Right atrium auricular region (tissue), 2 donors: ENCODE data around the gene ZNF804A. TPM values are rescaled to one million over a fixed set of nuclear protein-coding genes. Genes with fewer than 3 reads are reported as not detected.

ENCODE experiments used
- DNase-seq: peaks from one replicate; pipeline ENCODE4 v3.0.0-alpha.2; 2019; ENCODE audit warnings: low spot score
- H3K27ac ChIP-seq, 2 donors: fragments of 200-600 bp; sonication (generic); 1 replicate in 1 of 2; 2 replicates in 1 of 2; pipeline ENCODE4 v1.5.1; 2016 to 2019
- H3K27me3 ChIP-seq, 2 donors: fragments of 200-600 bp; sonication (generic); one replicate each; pipeline versions ENCODE4 v1.5.1 to v1.6.0; 2017 to 2019
- H3K36me3 ChIP-seq: fragments of 200-600 bp; sonication (generic); one replicate; pipeline ENCODE4 v1.5.1; 2016
- H3K4me1 ChIP-seq, 2 donors: fragments of 200-600 bp; sonication (generic); one replicate each; pipeline versions ENCODE4 v1.5.1 to v1.6.0; 2017 to 2019
- H3K4me3 ChIP-seq, 2 donors: fragments of 200-600 bp; sonication (generic); 1 replicate in 1 of 2; 2 replicates in 1 of 2; pipeline ENCODE4 v1.5.1; 2017 to 2019; ENCODE audit warnings: mild to moderate bottlenecking in 1 of 2, moderate library complexity in 1 of 2
- H3K9me3 ChIP-seq, 2 donors: fragments of 200-600 bp; sonication (generic); one replicate each; pipeline ENCODE4 v1.5.1; 2019
- total RNA-seq, 2 donors: library from RNA; depleted of rRNA; stranded (reverse); fragments of >200 nt; gene quantifications; one replicate each; pipeline ENCODE4 v1.1.0, GENCODE V29; 2016
- TF ChIP-seq, protein P1 (sequence below), 2 donors: fragments of 200-600 bp; sonication (generic); IDR thresholded peaks; one replicate each; pipeline ENCODE4 v1.5.1; 2019; ENCODE audit warnings: antibody characterized with exemption in 2 of 2

The ZNF804A gene
- total RNA-seq, 2 donors from 2014 or later, result not detected

- Histone ChIP-seq H3K36me3 (no peaks in the 10 kb centered on the region), H3K4me3 (no peak overlapping the region), H3K4me1 (no peaks in the 10 kb centered on the region), H3K27me3 (no peaks in the 10 kb centered on the region), H3K9me3 (no peaks in the 10 kb centered on the region), H3K27ac (no peak overlapping the region)
- TF ChIP-seq, protein P1, sequence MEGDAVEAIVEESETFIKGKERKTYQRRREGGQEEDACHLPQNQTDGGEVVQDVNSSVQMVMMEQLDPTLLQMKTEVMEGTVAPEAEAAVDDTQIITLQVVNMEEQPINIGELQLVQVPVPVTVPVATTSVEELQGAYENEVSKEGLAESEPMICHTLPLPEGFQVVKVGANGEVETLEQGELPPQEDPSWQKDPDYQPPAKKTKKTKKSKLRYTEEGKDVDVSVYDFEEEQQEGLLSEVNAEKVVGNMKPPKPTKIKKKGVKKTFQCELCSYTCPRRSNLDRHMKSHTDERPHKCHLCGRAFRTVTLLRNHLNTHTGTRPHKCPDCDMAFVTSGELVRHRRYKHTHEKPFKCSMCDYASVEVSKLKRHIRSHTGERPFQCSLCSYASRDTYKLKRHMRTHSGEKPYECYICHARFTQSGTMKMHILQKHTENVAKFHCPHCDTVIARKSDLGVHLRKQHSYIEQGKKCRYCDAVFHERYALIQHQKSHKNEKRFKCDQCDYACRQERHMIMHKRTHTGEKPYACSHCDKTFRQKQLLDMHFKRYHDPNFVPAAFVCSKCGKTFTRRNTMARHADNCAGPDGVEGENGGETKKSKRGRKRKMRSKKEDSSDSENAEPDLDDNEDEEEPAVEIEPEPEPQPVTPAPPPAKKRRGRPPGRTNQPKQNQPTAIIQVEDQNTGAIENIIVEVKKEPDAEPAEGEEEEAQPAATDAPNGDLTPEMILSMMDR (IDR thresholded peaks at IDR 0.05), result no peak
- DNase-seq, result no peak
Measured at GRCh38 chr2:184890311-184890710, 292.0 kb downstream of the ZNF804A start.

GRCh38 chr2:184904991-184905390 lies 306.7 kb downstream of the ZNF804A start:
- Histone ChIP-seq H3K36me3 (no peaks in the 10 kb centered on the region), H3K4me1 (no peaks in the 10 kb centered on the region), H3K9me3 (no peaks in the 10 kb centered on the region), H3K27me3 (no peaks in the 10 kb centered on the region), H3K4me3 (no peak overlapping the region), H3K27ac (no peak overlapping the region)
- no peak for DNase-seq
- TF ChIP-seq, protein P1 (IDR thresholded peaks at IDR 0.05), result no peak

DNA sequence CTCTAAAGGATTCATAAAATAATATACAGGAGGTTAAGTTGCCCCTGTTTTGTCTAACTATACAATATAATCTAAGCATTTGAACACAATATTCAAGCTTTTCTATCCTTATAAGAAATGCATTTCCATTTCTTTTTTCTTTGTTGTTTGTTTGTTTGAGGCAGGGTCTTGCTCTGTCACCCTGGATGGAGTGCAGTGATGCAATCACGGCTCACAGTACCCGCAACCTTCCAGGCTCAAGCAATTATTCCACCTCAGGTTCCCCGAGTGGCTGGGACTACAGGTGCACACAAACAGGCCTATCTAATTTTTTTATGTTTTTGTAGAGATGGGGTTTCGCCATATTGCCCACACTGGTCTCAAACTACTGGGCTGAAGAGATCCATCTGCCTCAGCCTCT lies 307.8 kb downstream of the ZNF804A start:
- DNase-seq, result no peak
- H3K36me3 ChIP-seq, result no peaks in the 10 kb centered on the region
- H3K27me3 ChIP-seq, result no peaks in the 10 kb centered on the region
- H3K4me1 ChIP-seq, result no peaks in the 10 kb centered on the region
- H3K27ac ChIP-seq, result no peak overlapping the region
- TF ChIP-seq, protein P1 (IDR thresholded peaks at IDR 0.05), result no peak
- no peaks in the 10 kb centered on the region for H3K9me3 ChIP-seq
- no peak overlapping the region for H3K4me3 ChIP-seq

- DNase-seq, result no peak
- H3K36me3 ChIP-seq, result no peaks in the 10 kb centered on the region
- no peaks in the 10 kb centered on the region for H3K27me3 ChIP-seq
- no peak overlapping the region for H3K27ac ChIP-seq
- TF ChIP-seq, protein P1 (IDR thresholded peaks at IDR 0.05), result no peak
- no peak overlapping the region for H3K4me3 ChIP-seq
- H3K4me1 ChIP-seq, result no peaks in the 10 kb centered on the region
- H3K9me3 ChIP-seq, result no peaks in the 10 kb centered on the region
Measured at GRCh38 chr2:184906709-184907108, 308.4 kb downstream of the ZNF804A start.

- no peaks in the 10 kb centered on the region for H3K4me1 ChIP-seq
- no peak overlapping the region for H3K4me3 ChIP-seq
- TF ChIP-seq, protein P1 (IDR thresholded peaks at IDR 0.05), result no peak
- H3K9me3 ChIP-seq, result no peaks in the 10 kb centered on the region
- DNase-seq, result no peak
- H3K36me3 ChIP-seq, result no peaks in the 10 kb centered on the region
- H3K27me3 ChIP-seq, result no peaks in the 10 kb centered on the region
- no peak overlapping the region for H3K27ac ChIP-seq
Measured at GRCh38 chr2:184908966-184909365, 310.6 kb downstream of the ZNF804A start.

- Histone ChIP-seq H3K4me3 (no peak overlapping the region), H3K36me3 (no peaks in the 10 kb centered on the region), H3K9me3 (peaks cover 0 to 15% of the 10 kb centered on the region in 2 donors), H3K27ac (no peak overlapping the region), H3K4me1 (no peaks in the 10 kb centered on the region), H3K27me3 (no peaks in the 10 kb centered on the region)
- TF ChIP-seq, protein P1 (IDR thresholded peaks at IDR 0.05), result no peak
- DNase-seq, result no peak
Measured at GRCh38 chr2:184920451-184920965, 322.2 kb downstream of the ZNF804A start.
